SK-N-SH (cell line): ENCODE results near the gene VWA3B. TPM values are rescaled to one million over a fixed set of nuclear protein-coding genes. Genes with fewer than 3 reads are reported as not detected.

ENCODE experiments used
- CTCF ChIA-PET: fragments of 300-600, 350-600 bp; formaldehyde crosslinking; extraction: SDS; loops from one replicate; lab custom pipeline; 2021; lab: Yijun Ruan, JAX
- POLR2A ChIA-PET: fragments of 350-600 bp; sonication (Branson Sonifier 250); formaldehyde crosslinking; extraction: SDS; loops from one replicate; lab custom pipeline; 2020; ENCODE audit warnings: antibody characterized with exemption, inconsistent platforms; lab: Yijun Ruan, JAX
- DNase-seq: peaks from one replicate; pipeline ENCODE4 v3.0.0; 2012
- H2AFZ ChIP-seq: fragments of 200-600 bp; sonication (generic); 2 replicates; pipeline ENCODE4 v1.8.1; 2016; ENCODE audit warnings: antibody characterized with exemption, mild to moderate bottlenecking, low read depth
- H3F3A ChIP-seq: fragments of 200-600 bp; sonication (generic); replicated peaks from 2 replicates; pipeline ENCODE3; 2016; ENCODE audit warnings: antibody characterized with exemption, mild to moderate bottlenecking; ENCODE audit not compliant: insufficient read depth
- H3K27ac ChIP-seq, 2 experiments: fragments of 200-500 bp in 1 of 2; fragments of 200-600 bp in 1 of 2; sonication (Bioruptor generic) in 1 of 2; sonication (generic), shearing (Covaris generic) in 1 of 2; 2 replicates each; pipeline versions ENCODE4 v1.5.1 to v1.6.1; 2014 to 2016; ENCODE audit warnings: low read depth in 2 of 2, inconsistent platforms in 1 of 2, low read length in 1 of 2, mild to moderate bottlenecking in 1 of 2, mixed read lengths in 1 of 2
- H3K27me3 ChIP-seq: fragments of 200-600 bp; sonication (generic), shearing (Covaris generic); 2 replicates; pipeline ENCODE4 v1.6.1; 2016; ENCODE audit warnings: mixed run types; ENCODE audit not compliant: insufficient read depth
- H3K36me3 ChIP-seq, 2 experiments: fragments of 200-500 bp in 1 of 2; fragments of 200-600 bp in 1 of 2; sonication (Bioruptor generic) in 1 of 2; sonication (generic) in 1 of 2; replicated peaks in 1 of 2; 2 replicates each; pipeline versions ENCODE3 to v1.5.1; 2014 to 2016; ENCODE audit warnings: low read length in 1 of 2, mild to moderate bottlenecking in 1 of 2; ENCODE audit not compliant: insufficient read depth in 2 of 2, control insufficient read depth in 1 of 2
- H3K4me1 ChIP-seq, 2 experiments: fragments of 200-500 bp in 1 of 2; fragments of 200-600 bp in 1 of 2; sonication (Bioruptor generic) in 1 of 2; sonication (generic), shearing (Covaris generic) in 1 of 2; 2 replicates each; pipeline versions ENCODE4 v1.5.1 to v1.6.1; 2014 to 2016; ENCODE audit warnings: low read depth in 1 of 2, low read length in 1 of 2, mixed run types in 1 of 2; ENCODE audit not compliant: insufficient read depth in 2 of 2, control insufficient read depth in 1 of 2
- H3K4me2 ChIP-seq: fragments of 200-600 bp; sonication (generic), shearing (Covaris generic); 2 replicates; pipeline ENCODE4 v1.6.1; 2017; ENCODE audit warnings: mixed run types
- H3K4me3 ChIP-seq, 2 experiments: fragments of 200-500 bp in 1 of 2; fragments of 200-600 bp in 1 of 2; sonication (Bioruptor generic) in 1 of 2; sonication (generic), shearing (Covaris generic) in 1 of 2; 2 replicates each; pipeline versions ENCODE4 v1.5.1 to v1.8.1; 2014 to 2016; ENCODE audit warnings: low read depth in 2 of 2, inconsistent platforms in 1 of 2, low read length in 1 of 2, mild to moderate bottlenecking in 1 of 2, mixed read lengths in 1 of 2, moderate library complexity in 1 of 2
- H3K79me2 ChIP-seq: fragments of 200-600 bp; sonication (generic); 2 replicates; pipeline ENCODE4 v1.8.1; 2017; ENCODE audit warnings: mild to moderate bottlenecking; ENCODE audit not compliant: insufficient read depth
- H3K9ac ChIP-seq: fragments of 200-600 bp; sonication (generic); 2 replicates; pipeline ENCODE4 v1.6.1; 2017; ENCODE audit warnings: mixed run types
- H3K9me2 ChIP-seq: fragments of 200-600 bp; sonication (generic); 2 replicates; pipeline ENCODE4 v1.6.1; 2017; ENCODE audit warnings: mixed run types
- H3K9me3 ChIP-seq: fragments of 200-600 bp; sonication (generic); 2 replicates; pipeline ENCODE4 v1.6.1; 2017; ENCODE audit warnings: mixed run types, mild to moderate bottlenecking, moderate library complexity
- H4K20me1 ChIP-seq: fragments of 200-600 bp; sonication (generic); 2 replicates; pipeline ENCODE4 v1.6.1; 2017; ENCODE audit warnings: mild to moderate bottlenecking, mixed run types; ENCODE audit not compliant: insufficient read depth
- CHD2 ChIP-seq: fragments of 150-350 bp; IDR thresholded peaks from 2 replicates; pipeline ENCODE4 v1.6.1; 2018; ENCODE audit warnings: low read length; ENCODE audit not compliant: partially characterized antibody
- ELF1 ChIP-seq: IDR thresholded peaks from 2 replicates; pipeline ENCODE4 v1.4.0; 2012
- EP300 ChIP-seq, 2 experiments: IDR thresholded peaks; 2 replicates each; pipeline versions ENCODE4 v1.4.0 to v1.6.1; 2012; ENCODE audit warnings: borderline replicate concordance in 1 of 2, low read depth in 1 of 2, low read length in 1 of 2
- EZH2phosphoT487 ChIP-seq: fragments of 200-600 bp; sonication (generic); IDR thresholded peaks from 2 replicates; pipeline ENCODE4 v1.6.1; 2017; ENCODE audit warnings: low read depth, mixed run types, mild to moderate bottlenecking, antibody characterized with exemption, moderate library complexity, borderline replicate concordance
- GATA2 ChIP-seq: sonication (generic); formaldehyde crosslinking; IDR thresholded peaks from 2 replicates; pipeline ENCODE4 v1.5.0; 2020; ENCODE audit warnings: mild to moderate bottlenecking, missing genetic modification reagents
- JUND ChIP-seq: IDR thresholded peaks from 2 replicates; pipeline ENCODE4 v1.4.0; 2012
- NFIC ChIP-seq: IDR thresholded peaks from 2 replicates; pipeline ENCODE4 v1.4.0; 2012; ENCODE audit warnings: borderline replicate concordance
- RAD21 ChIP-seq: IDR thresholded peaks from 2 replicates; pipeline ENCODE4 v1.6.1; 2012; ENCODE audit warnings: mild to moderate bottlenecking, low read length
- RXRA ChIP-seq: IDR thresholded peaks from 2 replicates; pipeline ENCODE4 v1.4.0; 2012; ENCODE audit warnings: low read depth, mild to moderate bottlenecking, borderline replicate concordance
- SMC3 ChIP-seq: IDR thresholded peaks from 2 replicates; pipeline ENCODE4 v1.6.1; 2012; ENCODE audit warnings: low read depth, low read length, improper control_type of control experiment
- TCF12 ChIP-seq: IDR thresholded peaks from 2 replicates; pipeline ENCODE4 v1.4.0; 2012
- TEAD4 ChIP-seq: IDR thresholded peaks from 2 replicates; pipeline ENCODE4 v1.4.0; 2012; ENCODE audit warnings: mild to moderate bottlenecking, borderline replicate concordance; ENCODE audit not compliant: insufficient read depth
- USF1 ChIP-seq: IDR thresholded peaks from 2 replicates; pipeline ENCODE4 v1.4.0; 2012; ENCODE audit warnings: low read depth, borderline replicate concordance
- USF2 ChIP-seq: fragments of 150-350 bp; IDR thresholded peaks from 2 replicates; pipeline ENCODE4 v1.6.1; 2017; ENCODE audit warnings: antibody characterized with exemption, low read length, low read depth, borderline replicate concordance
- WGBS: methylation state at CpG from one replicate; pipeline ENCODE4 v1.1.6; 2017; ENCODE audit warnings: low lambda C conversion rate; 5-methylcytosine and 5-hydroxymethylcytosine counted together
- polyA plus RNA-seq, 3 experiments: library from polyadenylated mRNA; depleted of rRNA; stranded (reverse); fragments of >200 nt; gene quantifications; 2 replicates each; pipeline ENCODE4 v1.2.3, GENCODE V29; 2012
- TF ChIP-seq, protein P1 (sequence below): fragments of 150-350 bp; IDR thresholded peaks from 2 replicates; pipeline ENCODE4 v1.6.1; 2016; ENCODE audit warnings: mild to moderate bottlenecking, low read depth, low read length

Gene VWA3B
- polyA plus RNA-seq, 1 of the 3 experiments (the other 2 are of a cell fraction): not detected

GRCh38 chr2:98324181-98324580 lies 237.2 kb downstream of the VWA3B start:
- Histone ChIP-seq H3K9ac (no peak overlapping the region), H3K36me3 (peaks cover 0 to 6% of the 10 kb centered on the region in 2 experiments), H2AFZ (no peak overlapping the region), H4K20me1 (no peaks in the 10 kb centered on the region), H3K4me3 (no peak overlapping the region), H3K4me2 (no peak overlapping the region), H3K79me2 (no peaks in the 10 kb centered on the region), H3K9me2 (no peaks in the 10 kb centered on the region), H3K4me1 (no peaks in the 10 kb centered on the region), H3K27ac (no peak overlapping the region), H3K27me3 (no peaks in the 10 kb centered on the region), H3F3A (no peaks in the 10 kb centered on the region), H3K9me3 (peaks cover 7% of the 10 kb centered on the region; the same call in 1 of the 2 replicates)
- POLR2A ChIA-PET: no interaction called here
- WGBS: 69% methylated on average over 2 of the region's 2 CpGs
- TF ChIP-seq USF2 (no peak), GATA2 (CRISPR knock-in tag) (no peak), JUND (no peak), USF1 (no peak), ELF1 (no peak), TEAD4 (no peak), EP300 (IDR thresholded peaks at IDR 0.05; ENCODE audit: borderline replicate concordance in 1 of 2, low read depth in 1 of 2, low read length in 1 of 2) (no peak), RXRA (no peak), TCF12 (no peak), CHD2 (no peak)
- TF ChIP-seq, protein P1, sequence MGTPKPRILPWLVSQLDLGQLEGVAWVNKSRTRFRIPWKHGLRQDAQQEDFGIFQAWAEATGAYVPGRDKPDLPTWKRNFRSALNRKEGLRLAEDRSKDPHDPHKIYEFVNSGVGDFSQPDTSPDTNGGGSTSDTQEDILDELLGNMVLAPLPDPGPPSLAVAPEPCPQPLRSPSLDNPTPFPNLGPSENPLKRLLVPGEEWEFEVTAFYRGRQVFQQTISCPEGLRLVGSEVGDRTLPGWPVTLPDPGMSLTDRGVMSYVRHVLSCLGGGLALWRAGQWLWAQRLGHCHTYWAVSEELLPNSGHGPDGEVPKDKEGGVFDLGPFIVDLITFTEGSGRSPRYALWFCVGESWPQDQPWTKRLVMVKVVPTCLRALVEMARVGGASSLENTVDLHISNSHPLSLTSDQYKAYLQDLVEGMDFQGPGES: no peak
- DNase-seq: no peak
- CTCF ChIA-PET: interaction anchor here (0.9 to 1.2 kb wide), 3 partner anchors 9 to 584 kb away, joined by 3 to 4 read pairs (median 4); no protein-coding TSS in a partner anchor

GRCh38 chr2:98327776-98328175 lies 240.8 kb downstream of the VWA3B start:
- Histone ChIP-seq H3K4me2 (no peak overlapping the region), H3K27ac (no peak overlapping the region), H3K9me2 (no peaks in the 10 kb centered on the region), H3K27me3 (no peaks in the 10 kb centered on the region), H3K9me3 (no peaks in the 10 kb centered on the region), H3K4me1 (no peaks in the 10 kb centered on the region), H3K79me2 (no peaks in the 10 kb centered on the region), H4K20me1 (no peaks in the 10 kb centered on the region), H3K9ac (no peak overlapping the region), H3F3A (no peaks in the 10 kb centered on the region), H3K36me3 (peaks cover 0 to 6% of the 10 kb centered on the region in 2 experiments), H2AFZ (no peak overlapping the region), H3K4me3 (no peak overlapping the region)
- ChIA-PET POLR2A (no interaction called here), CTCF (no interaction called here)
- 94% methylated on average over 4 of the region's 4 CpGs for WGBS
- no peak for DNase-seq
- TF ChIP-seq EZH2phosphoT487 (no peak), NFIC (no peak), SMC3 (no peak), RAD21 (no peak)
